ENCODE data around the gene TRAPPC14. TPM values are rescaled to one million over a fixed set of nuclear protein-coding genes. Genes with fewer than 3 reads are reported as not detected.
A peak's percentile ranks its signal among the peaks of the same experiment; 100 is the strongest.

TRAPPC14 gene
- total RNA-seq, 4 donors from 2014 or later, result 9.3 to 20.2 (median 13.1) TPM

- DNase-seq, result no peak
- no peaks in the 10 kb centered on the region for H3K36me3 ChIP-seq
- H3K9me3 ChIP-seq, result no peaks in the 10 kb centered on the region
- 36 to 56% methylated on average over 11 to 13 of the region's 14 CpGs for WGBS, 2 donors
- intact Hi-C loops (cut with DNase I), result no loop called here
- peaks cover 8 to 30% (median 17%) of the 10 kb centered on the region in 3 donors for H3K4me1 ChIP-seq
- no peak for TF ChIP-seq POLR2A (IDR thresholded peaks at IDR 0.05)
- no peak for TF ChIP-seq CTCF (IDR thresholded peaks at IDR 0.05)
- peak overlapping the region in 1 of 4 donors; percentile 39 for H3K27ac ChIP-seq
- peaks cover 0 to 14% (median 0%) of the 10 kb centered on the region in 4 donors for H3K27me3 ChIP-seq
- H3K4me3 ChIP-seq, result peak overlapping the region; percentile 18 to 66 (median 46)
Observed at GRCh38 chr7:100176096-100177044, 17.8 kb upstream of the TRAPPC14 start.

GRCh38 chr7:100175296-100175935 is 16.9 kb upstream of the TRAPPC14 start:
- Histone ChIP-seq H3K9me3 (no peaks in the 10 kb centered on the region), H3K4me1 (peaks cover 14 to 38% (median 22%) of the 10 kb centered on the region in 3 donors), H3K4me3 (no peak overlapping the region), H3K27ac (no peak overlapping the region), H3K36me3 (no peaks in the 10 kb centered on the region), H3K27me3 (peaks cover 0 to 23% (median 0%) of the 10 kb centered on the region in 4 donors)
- 90 to 96% methylated on average over 10 to 14 of the region's 14 CpGs for WGBS, 2 donors
- intact Hi-C loops (cut with DNase I), result no loop called here
- no peak for TF ChIP-seq CTCF (IDR thresholded peaks at IDR 0.05)
- no peak for TF ChIP-seq POLR2A (IDR thresholded peaks at IDR 0.05)
- no peak for DNase-seq

- Histone ChIP-seq H3K27me3 (peaks cover 0 to 27% (median 0%) of the 10 kb centered on the region in 4 donors), H3K9me3 (no peaks in the 10 kb centered on the region), H3K27ac (no peak overlapping the region), H3K36me3 (no peaks in the 10 kb centered on the region), H3K4me3 (no peak overlapping the region), H3K4me1 (peaks cover 14 to 38% (median 22%) of the 10 kb centered on the region in 3 donors)
- WGBS, 2 donors, result 36 to 93% methylated on average over 1 to 5 of the region's 5 CpGs
- no peak for DNase-seq
- TF ChIP-seq CTCF (IDR thresholded peaks at IDR 0.05), result no peak
- TF ChIP-seq POLR2A (IDR thresholded peaks at IDR 0.05), result no peak
- intact Hi-C loops (cut with DNase I), result no loop called here
Observed at GRCh38 chr7:100174582-100174981, 16.1 kb upstream of the TRAPPC14 start.

- no peak for DNase-seq
- Histone ChIP-seq H3K9me3 (no peaks in the 10 kb centered on the region), H3K4me3 (no peak overlapping the region), H3K27me3 (peaks cover 0 to 27% (median 0%) of the 10 kb centered on the region in 4 donors), H3K4me1 (peaks cover 14 to 42% (median 23%) of the 10 kb centered on the region in 3 donors), H3K27ac (no peak overlapping the region), H3K36me3 (no peaks in the 10 kb centered on the region)
- intact Hi-C loops (cut with DNase I), result no loop called here
- 78 to 85% methylated on average over 4 to 5 of the region's 11 CpGs for WGBS, 2 donors
- TF ChIP-seq POLR2A (IDR thresholded peaks at IDR 0.05) (no peak), CTCF (IDR thresholded peaks at IDR 0.05) (no peak)
Observed at GRCh38 chr7:100173806-100174495, 15.4 kb upstream of the TRAPPC14 start.
